Esophagus squamous epithelium (tissue), 4 donors: ENCODE measurements around the gene DUS3L.
A peak's percentile ranks its signal among the peaks of the same experiment; 100 is the strongest.

ENCODE experiments used
- POLR2A ChIP-seq, 4 donors: fragments of 450-650 bp; IDR thresholded peaks; one replicate each; pipeline ENCODE4 v1.6.1; 2017; ENCODE audit warnings: antibody characterized with exemption in 4 of 4, mild to moderate bottlenecking in 4 of 4, moderate library complexity in 3 of 4
- TF ChIP-seq, protein P1 (sequence below), 6 experiments: fragments of 450-650 bp in 4 of 6; fragments of 200-600 bp in 2 of 6; sonication (generic) in 2 of 6; IDR thresholded peaks; one replicate each; pipeline ENCODE4 v1.5.1; 2016 to 2019; ENCODE audit warnings: antibody characterized with exemption in 6 of 6, mild to moderate bottlenecking in 4 of 6, moderate library complexity in 4 of 6

DNA sequence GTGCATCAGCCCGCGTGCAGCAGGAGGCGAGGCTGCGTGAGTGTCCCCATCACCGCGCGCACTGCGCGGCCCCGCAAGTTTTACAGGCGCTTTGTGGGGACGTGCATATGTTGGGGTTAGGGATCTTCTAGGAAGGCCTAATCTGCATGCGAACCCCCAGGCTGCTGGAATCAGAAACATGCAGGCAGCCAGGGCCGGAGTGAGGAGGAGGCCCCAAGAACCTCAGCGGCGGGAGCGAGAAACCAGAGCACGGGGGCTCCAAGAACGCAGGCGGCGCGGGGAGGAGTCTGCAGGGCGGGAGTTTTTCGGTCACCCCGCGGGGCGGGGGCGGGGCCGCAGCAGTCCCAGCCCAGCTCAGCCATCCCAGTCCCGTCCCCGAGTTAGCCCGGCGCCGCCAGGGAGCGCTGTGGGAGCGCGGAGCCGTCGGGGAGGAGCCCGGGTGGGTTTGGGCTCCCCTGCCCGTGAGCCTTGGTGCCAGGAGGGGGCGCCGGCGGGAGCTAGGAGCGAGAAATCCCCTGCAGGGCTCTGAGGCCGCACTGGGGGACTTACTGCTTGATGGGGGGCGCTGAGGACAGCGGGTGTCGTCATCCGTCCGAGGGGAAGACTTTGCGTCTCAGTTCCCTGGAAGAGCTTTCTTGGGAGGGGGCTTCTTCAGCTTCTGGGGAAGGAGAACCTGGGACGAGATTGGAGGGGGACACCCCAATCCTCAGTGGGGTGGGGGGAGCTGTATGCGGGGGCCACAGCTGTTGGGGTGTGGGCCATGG lies 13.0 kb upstream of the DUS3L start:
- TF ChIP-seq, protein P1, sequence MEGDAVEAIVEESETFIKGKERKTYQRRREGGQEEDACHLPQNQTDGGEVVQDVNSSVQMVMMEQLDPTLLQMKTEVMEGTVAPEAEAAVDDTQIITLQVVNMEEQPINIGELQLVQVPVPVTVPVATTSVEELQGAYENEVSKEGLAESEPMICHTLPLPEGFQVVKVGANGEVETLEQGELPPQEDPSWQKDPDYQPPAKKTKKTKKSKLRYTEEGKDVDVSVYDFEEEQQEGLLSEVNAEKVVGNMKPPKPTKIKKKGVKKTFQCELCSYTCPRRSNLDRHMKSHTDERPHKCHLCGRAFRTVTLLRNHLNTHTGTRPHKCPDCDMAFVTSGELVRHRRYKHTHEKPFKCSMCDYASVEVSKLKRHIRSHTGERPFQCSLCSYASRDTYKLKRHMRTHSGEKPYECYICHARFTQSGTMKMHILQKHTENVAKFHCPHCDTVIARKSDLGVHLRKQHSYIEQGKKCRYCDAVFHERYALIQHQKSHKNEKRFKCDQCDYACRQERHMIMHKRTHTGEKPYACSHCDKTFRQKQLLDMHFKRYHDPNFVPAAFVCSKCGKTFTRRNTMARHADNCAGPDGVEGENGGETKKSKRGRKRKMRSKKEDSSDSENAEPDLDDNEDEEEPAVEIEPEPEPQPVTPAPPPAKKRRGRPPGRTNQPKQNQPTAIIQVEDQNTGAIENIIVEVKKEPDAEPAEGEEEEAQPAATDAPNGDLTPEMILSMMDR (IDR thresholded peaks at IDR 0.05), result peak; percentile 66 to 98 (median 94)
- TF ChIP-seq POLR2A (IDR thresholded peaks at IDR 0.05), result no peak
